Left hindlimb (tissue), 1 donor: ENCODE measurements around the gene FSTL5.
"Not testable (repeated sequence)": the region's sequence is repeated elsewhere in the genome, so short reads cannot be mapped to it uniquely, and the experiment has no call there.

ENCODE experiments used
- DNase-seq: peaks from one replicate; pipeline ENCODE4 v3.0.0-alpha.2; 2018

Gene FSTL5

GRCh38 chr4:161828061-161828460, 335.7 kb downstream of the FSTL5 start:
- DNase-seq = no peak

- DNase-seq = no peak
Measured at GRCh38 chr4:161827013-161827412, 336.8 kb downstream of the FSTL5 start.

GRCh38 chr4:161823450-161823849, 340.4 kb downstream of the FSTL5 start:
- DNase-seq = no peak

GRCh38 chr4:161822174-161822573, 341.6 kb downstream of the FSTL5 start:
- DNase-seq = no peak

GRCh38 chr4:161817914-161818313, 345.9 kb downstream of the FSTL5 start:
- DNase-seq = no peak

- DNase-seq = no peak
Measured at GRCh38 chr4:161816958-161817357, 346.8 kb downstream of the FSTL5 start.

GRCh38 chr4:161815841-161816240, 348.0 kb downstream of the FSTL5 start:
- no peak for DNase-seq

GRCh38 chr4:161813889-161814288, 349.9 kb downstream of the FSTL5 start:
- no peak for DNase-seq

- no peak for DNase-seq
Measured at GRCh38 chr4:161813389-161813788, 350.4 kb downstream of the FSTL5 start.

GRCh38 chr4:161803171-161803570, 360.6 kb downstream of the FSTL5 start:
- DNase-seq = no peak

GRCh38 chr4:161799710-161800109, 364.1 kb downstream of the FSTL5 start:
- DNase-seq = no peak

- DNase-seq = no peak
Measured at GRCh38 chr4:161792991-161793390, 370.8 kb downstream of the FSTL5 start.

GRCh38 chr4:161791796-161792556, 371.8 kb downstream of the FSTL5 start:
- no peak for DNase-seq

GRCh38 chr4:161767116-161767515, 396.7 kb downstream of the FSTL5 start:
- no peak for DNase-seq

- DNase-seq = no peak
Measured at GRCh38 chr4:161762796-161763195, 401.0 kb downstream of the FSTL5 start.

- DNase-seq = no peak
Measured at GRCh38 chr4:161760008-161760407, 403.8 kb downstream of the FSTL5 start.

GRCh38 chr4:161758412-161758811, 405.4 kb downstream of the FSTL5 start:
- DNase-seq = not testable (repeated sequence)

GRCh38 chr4:161728929-161729328, 434.9 kb downstream of the FSTL5 start:
- no peak for DNase-seq

GRCh38 chr4:161721947-161722346, 441.9 kb downstream of the FSTL5 start:
- DNase-seq = no peak

- DNase-seq = no peak
Measured at GRCh38 chr4:161717084-161717483, 446.7 kb downstream of the FSTL5 start.

GRCh38 chr4:161714931-161715330, 448.9 kb downstream of the FSTL5 start:
- no peak for DNase-seq

GRCh38 chr4:161714022-161714751, 449.6 kb downstream of the FSTL5 start:
- no peak for DNase-seq

GRCh38 chr4:161704653-161705052, 459.1 kb downstream of the FSTL5 start:
- DNase-seq = no peak

GRCh38 chr4:161704040-161704439, 459.8 kb downstream of the FSTL5 start:
- no peak for DNase-seq
